ENCODE results near the gene POMP.

The POMP gene, protein sequence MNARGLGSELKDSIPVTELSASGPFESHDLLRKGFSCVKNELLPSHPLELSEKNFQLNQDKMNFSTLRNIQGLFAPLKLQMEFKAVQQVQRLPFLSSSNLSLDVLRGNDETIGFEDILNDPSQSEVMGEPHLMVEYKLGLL

DNA sequence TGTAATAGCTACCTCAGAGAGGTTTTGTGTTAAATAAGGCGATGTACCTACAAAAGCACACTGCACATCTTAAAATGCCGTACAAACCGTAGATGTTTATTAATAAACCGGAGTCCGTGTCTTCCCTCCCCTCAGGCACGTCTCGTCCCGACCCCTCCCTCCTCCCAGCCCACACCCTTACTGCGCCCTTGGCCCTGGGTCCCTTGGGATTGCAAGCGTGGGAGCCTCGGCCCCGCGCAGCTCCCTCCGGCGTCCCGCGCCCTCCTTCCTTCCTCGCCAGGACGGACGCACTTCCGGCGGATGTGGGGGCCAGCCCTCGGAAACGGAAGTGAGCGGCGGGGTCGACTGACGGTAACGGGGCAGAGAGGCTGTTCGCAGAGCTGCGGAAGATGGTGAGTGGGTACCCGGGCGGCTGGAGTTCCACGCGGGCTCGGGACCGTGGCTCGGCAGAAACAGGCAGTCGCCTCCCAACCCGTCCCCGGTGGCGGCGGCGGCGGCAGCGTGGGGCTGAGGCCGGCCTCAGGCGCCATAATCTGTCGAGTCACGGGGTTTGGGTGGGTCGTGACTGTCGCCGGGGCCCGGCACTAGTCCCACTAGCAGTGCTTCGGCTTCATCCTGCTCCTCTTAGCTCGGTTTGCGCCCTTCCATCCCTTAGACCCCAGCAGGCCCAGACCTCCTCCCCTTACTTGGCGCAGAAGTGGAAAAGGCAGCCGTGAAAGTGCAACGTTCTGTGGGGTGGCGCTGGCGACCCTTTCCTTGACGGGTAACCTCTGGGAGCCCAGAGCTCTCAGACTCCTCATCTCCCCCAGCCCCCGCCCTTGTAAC lies at the start of gene POMP:
Gene POMP (plus strand): TSS at position 335 of the 825 bp plus-strand sequence. CDS start 55 bp downstream, at position 390.
- DNase-seq (ENCODE audit: low read depth), result peak; percentile 94

GRCh38 chr13:28609381-28609780 lies 49.5 kb upstream of the POMP start:
- no peak for DNase-seq (ENCODE audit: low read depth)

DNA sequence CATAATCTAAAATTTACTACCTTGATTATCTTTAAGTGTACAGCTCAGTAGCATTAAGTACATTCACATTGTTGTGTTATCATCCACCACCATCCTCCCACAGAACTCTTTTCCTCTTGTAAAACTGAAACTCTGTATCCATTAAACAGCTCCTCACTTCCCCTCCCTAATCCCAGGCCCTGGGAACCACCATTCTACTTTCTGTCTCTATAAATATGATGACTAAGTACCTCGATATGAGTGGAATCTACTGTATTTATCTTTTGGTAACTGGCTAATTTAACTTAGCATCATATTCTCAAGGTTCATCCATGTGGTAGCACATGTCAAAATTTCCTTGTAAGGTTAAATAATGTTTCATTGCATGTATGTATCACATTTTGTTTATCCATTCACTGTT lies 49.0 kb upstream of the POMP start:
- peak; percentile 96 for DNase-seq (ENCODE audit: low read depth)

DNA sequence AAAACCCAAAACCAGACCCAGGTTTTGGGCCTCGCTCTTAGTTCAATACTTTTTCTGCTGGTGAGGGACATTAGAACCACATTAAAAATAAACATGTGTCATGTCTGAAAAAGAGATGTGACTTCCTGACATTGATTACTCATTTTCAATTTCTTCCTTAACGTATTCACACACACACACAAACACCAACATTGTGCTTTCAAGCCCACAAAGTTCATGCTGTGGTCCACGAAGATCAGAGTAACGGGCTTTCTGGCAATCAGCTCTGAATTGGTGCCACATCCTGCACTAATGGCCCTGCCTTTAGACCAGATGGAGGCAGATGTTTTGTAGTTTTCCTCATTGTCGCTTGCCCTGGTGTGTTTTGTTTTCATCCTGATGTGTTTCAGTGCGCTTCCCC lies 47.9 kb upstream of the POMP start:
- no peak for DNase-seq (ENCODE audit: low read depth)

DNA sequence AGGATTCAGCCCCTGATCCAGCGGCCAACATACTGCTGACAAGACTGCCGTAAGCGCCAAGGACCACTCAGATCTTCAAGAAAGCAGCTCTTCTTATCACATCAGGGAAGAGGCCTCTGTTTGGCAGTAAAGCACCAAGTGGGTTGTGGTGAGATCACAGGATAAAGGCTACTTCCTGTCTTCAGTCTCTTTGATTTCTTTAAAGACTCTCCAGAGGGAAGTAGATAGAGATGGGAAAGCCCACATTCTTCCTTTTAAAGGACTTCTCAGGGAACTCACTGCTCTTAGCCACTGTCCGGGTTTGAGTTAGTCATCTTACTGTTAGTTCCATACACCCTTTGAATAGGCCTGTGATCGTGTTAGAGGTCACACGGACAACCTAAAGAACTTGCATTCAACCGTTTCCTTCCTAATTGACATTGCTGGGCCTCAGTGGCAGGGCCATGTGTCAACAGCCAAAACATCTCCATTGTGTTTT lies 47.2 kb upstream of the POMP start:
- DNase-seq (ENCODE audit: low read depth), result peak; percentile 71

- DNase-seq (ENCODE audit: low read depth), result no peak
Observed at GRCh38 chr13:28613562-28613961, 45.4 kb upstream of the POMP start.

DNA sequence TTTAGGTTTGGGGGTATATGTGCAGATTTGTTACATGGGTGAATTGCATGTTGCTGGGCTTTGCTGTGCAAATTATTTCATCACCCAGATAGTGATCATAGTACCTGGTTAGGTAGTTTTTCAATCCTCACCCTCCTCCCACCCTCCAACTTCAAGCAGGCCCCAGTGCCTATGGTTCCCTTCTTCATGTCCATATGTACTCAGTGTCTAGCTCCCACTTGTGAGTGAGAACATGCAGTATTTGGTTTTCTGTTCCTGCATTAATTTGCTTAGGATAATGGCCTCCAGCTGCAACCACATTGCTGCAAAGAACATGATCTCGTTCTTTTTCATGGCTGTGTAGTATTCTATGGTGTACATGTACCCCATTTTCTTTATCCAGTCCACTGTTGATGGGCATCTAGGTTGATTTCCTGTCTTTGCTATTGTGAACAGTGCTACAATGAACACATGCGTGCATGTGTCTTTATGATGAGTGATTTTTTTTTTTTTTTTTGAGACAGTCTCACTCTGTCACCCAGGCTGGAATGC lies 42.9 kb upstream of the POMP start:
- no peak for DNase-seq (ENCODE audit: low read depth)

- DNase-seq (ENCODE audit: low read depth), result no peak
Observed at GRCh38 chr13:28618230-28618994, 40.5 kb upstream of the POMP start.

- peak; percentile 71 for DNase-seq (ENCODE audit: low read depth)
Observed at GRCh38 chr13:28620011-28620830, 38.7 kb upstream of the POMP start.

DNA sequence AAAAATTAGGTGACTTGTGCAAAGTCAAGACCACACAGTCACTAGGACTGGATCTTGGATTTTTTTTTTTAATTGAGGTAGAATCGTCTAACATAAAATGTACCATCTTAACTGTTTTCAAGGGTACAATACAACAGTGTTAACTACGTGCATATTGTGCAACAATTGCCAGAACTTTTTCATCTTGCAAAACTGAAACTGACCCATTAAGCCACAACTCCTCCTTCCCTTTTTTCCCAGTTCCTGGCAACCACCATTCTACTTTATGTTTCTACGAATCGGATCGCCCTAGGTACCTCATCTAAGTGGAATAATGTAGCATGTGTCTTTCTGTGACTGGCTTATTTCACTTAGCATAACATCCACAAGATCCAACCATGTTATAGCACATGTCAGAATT lies 37.5 kb upstream of the POMP start:
- DNase-seq (ENCODE audit: low read depth), result no peak

- no peak for DNase-seq (ENCODE audit: low read depth)
Observed at GRCh38 chr13:28622286-28622685, 36.6 kb upstream of the POMP start.

DNA sequence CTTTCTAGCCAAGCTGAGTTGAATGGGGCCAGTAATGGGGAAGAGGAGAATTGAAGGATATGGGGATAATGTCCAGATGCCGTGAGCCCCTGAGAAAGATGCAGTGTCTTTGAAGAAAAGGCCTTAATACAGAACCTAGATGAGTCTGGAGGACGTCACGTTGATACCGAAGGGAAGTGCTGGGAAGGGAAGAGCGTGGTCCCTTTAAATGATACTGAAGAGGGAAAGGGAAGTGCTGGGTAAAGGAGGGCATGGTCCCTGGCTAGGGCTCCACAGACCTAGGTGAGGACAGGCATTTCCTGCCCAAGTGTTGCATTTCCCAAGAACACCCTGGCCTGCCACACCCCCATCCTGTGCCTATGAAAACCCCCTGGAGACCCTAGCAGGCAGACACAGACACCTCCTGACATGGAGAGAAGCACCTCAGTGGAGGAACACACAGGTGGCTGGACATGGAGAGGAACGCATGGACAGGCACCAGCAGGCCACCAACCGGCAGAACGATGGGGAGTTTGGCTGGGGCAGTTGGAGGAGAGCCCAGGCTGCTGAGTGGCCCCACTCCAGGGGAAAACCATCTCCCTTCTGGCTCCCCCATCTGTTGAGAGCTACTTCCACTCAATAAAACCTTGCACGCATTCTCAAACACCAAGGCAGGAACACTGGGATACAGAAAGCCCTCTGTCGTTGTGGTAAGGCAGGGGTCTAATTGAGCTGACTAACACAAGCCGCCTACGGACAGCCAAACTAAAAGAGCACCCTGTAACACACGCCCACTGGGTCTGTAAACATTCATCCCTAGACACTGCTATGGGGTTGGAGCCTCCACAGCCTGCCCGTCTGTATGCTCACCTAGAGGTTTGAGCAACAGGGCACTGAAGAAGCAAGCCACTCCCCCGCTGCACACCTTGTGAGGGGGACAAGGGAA lies 34.9 kb upstream of the POMP start:
- DNase-seq (ENCODE audit: low read depth), result peak; percentile 40

DNA sequence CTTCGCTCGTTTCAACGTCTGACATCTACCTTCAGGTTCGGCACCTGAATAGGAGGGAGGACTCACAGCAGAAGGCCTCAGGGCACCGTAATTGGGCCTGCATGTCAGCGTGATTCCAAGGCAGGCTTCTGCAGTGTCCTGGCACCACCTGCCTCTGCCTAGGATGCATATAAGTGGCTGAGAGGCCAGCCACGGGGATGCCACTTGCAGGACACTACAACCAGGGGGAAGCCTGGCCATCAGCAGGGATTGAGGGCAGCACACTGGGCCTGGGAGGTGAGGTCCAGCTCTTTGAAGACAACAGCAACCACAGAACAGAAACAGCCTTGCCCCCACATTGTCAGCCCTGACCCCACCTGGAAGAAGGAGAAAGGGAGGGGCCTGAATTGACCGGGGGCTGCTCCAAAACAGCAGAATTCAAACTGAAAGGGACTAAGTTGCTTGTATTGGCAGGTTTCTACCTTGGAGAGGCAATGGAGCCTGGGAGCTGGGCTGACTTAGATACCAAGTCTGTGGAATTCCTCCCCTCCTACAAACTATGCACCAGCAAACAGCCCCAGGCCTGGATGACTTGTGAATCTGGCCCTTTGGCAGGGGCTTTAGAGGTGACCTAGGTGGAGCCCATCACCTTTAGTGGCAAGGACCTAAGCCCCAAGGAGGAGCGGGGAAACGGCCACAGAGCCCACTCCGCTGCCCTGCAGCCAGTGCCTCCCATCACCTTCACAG lies 34.1 kb upstream of the POMP start:
- no peak for DNase-seq (ENCODE audit: low read depth)

GRCh38 chr13:28626266-28626665 lies 32.7 kb upstream of the POMP start:
- DNase-seq (ENCODE audit: low read depth), result no peak

DNA sequence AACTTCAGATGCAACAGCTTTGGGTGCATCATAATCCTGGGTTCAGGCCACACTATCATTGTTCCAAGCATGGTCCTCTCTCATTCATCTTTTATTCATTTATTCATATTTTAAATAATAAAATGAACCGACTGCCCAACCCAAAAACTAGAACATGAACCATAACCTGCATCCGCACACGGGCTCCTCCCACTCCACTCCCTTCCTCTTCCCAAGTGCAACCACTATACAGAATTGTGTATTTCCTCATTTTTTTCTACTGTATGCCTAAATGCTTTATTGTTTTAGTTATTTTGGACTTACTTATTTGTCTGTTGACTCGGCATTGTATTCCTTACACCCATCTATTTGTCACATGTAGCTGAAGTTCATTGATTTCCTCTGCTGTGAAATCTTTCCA lies 30.7 kb upstream of the POMP start:
- DNase-seq (ENCODE audit: low read depth), result no peak

GRCh38 chr13:28630869-28631268 lies 28.1 kb upstream of the POMP start:
- no peak for DNase-seq (ENCODE audit: low read depth)

GRCh38 chr13:28631801-28632200 lies 27.1 kb upstream of the POMP start:
- peak; percentile 75 for DNase-seq (ENCODE audit: low read depth)

DNA sequence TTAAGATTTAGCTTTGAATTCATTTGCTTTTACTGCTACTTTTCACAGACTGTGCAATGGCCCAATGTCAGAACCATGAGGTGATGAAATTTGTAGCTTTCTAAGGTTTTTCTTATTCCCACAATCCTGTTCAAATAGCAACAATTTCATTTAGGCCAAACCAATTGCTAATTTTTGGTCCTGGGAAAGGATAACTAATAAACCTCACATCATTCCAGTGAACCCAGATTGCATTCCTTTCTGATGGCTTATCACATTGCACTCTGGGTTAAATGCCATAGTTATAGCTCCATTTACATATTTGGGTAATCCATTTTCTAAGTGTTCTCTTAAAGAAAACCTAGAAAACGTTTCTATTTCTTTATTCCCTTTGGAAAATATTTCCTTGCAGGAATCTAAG lies 22.9 kb upstream of the POMP start:
- DNase-seq (ENCODE audit: low read depth), result peak; percentile 94

GRCh38 chr13:28636677-28637317 lies 22.1 kb upstream of the POMP start:
- peak; percentile 87 for DNase-seq (ENCODE audit: low read depth)
